PFSK-1 (cell line): ENCODE measurements around the gene ETV5.
A peak's percentile ranks its signal among the peaks of the same experiment; 100 is the strongest.

Experiments
- FOXP2 ChIP-seq: optimal IDR thresholded peaks from 2 replicates; pipeline ENCODE3; 2011; ENCODE audit warnings: borderline replicate concordance, control low read depth, inconsistent platforms; ENCODE audit not compliant: insufficient read depth; ENCODE audit errors: extremely low read length, extremely low read depth
- POLR2AphosphoS5 ChIP-seq: IDR thresholded peaks from 2 replicates; pipeline ENCODE4 v1.6.1; 2012; ENCODE audit warnings: low read depth, mild to moderate bottlenecking, control low read depth, low read length, moderate library complexity
- SIN3A ChIP-seq: IDR thresholded peaks from 2 replicates; pipeline ENCODE4 v1.6.1; 2012; ENCODE audit warnings: mild to moderate bottlenecking, low read length, moderate library complexity, borderline replicate concordance; ENCODE audit not compliant: insufficient read depth
- TAF1 ChIP-seq: IDR thresholded peaks from 2 replicates; pipeline ENCODE4 v1.6.1; 2012; ENCODE audit warnings: low read length, control low read depth, borderline replicate concordance; ENCODE audit not compliant: insufficient read depth
- TF ChIP-seq, protein P1 (sequence below), 2 experiments: IDR thresholded peaks; 2 replicates each; pipeline versions ENCODE4 v1.6.1 to v1.8.0; 2011 to 2012; ENCODE audit warnings: low read depth in 2 of 2, low read length in 2 of 2, control low read depth in 1 of 2, inconsistent platforms in 1 of 2, mild to moderate bottlenecking in 1 of 2, moderate library complexity in 1 of 2; ENCODE audit not compliant: insufficient read depth in 1 of 2

The ETV5 gene

DNA sequence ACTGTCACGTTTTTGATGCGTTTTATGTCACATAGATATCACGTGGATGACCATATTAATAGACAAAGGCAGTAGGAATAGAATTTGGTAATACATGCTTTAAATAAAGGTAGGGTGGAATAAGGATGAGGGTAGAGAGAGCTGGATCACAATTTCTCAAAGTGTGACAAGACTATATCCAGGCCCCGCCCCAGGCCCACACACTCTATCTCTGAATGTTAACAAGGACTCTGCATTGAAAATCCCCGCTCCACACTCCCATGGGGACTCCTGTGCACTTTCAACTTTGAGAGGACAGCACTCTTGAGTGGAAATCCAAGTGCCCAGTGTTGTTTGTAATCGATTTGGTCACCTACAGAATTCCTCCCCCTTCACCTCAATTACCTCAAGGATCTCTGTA lies 31.4 kb downstream of the ETV5 start:
- TF ChIP-seq POLR2AphosphoS5 (0 out of 2 replicates have a peak, but pooled peaks have one; percentile 21), TAF1 (no peak), SIN3A (no peak), FOXP2 (no peak)
- TF ChIP-seq, protein P1, sequence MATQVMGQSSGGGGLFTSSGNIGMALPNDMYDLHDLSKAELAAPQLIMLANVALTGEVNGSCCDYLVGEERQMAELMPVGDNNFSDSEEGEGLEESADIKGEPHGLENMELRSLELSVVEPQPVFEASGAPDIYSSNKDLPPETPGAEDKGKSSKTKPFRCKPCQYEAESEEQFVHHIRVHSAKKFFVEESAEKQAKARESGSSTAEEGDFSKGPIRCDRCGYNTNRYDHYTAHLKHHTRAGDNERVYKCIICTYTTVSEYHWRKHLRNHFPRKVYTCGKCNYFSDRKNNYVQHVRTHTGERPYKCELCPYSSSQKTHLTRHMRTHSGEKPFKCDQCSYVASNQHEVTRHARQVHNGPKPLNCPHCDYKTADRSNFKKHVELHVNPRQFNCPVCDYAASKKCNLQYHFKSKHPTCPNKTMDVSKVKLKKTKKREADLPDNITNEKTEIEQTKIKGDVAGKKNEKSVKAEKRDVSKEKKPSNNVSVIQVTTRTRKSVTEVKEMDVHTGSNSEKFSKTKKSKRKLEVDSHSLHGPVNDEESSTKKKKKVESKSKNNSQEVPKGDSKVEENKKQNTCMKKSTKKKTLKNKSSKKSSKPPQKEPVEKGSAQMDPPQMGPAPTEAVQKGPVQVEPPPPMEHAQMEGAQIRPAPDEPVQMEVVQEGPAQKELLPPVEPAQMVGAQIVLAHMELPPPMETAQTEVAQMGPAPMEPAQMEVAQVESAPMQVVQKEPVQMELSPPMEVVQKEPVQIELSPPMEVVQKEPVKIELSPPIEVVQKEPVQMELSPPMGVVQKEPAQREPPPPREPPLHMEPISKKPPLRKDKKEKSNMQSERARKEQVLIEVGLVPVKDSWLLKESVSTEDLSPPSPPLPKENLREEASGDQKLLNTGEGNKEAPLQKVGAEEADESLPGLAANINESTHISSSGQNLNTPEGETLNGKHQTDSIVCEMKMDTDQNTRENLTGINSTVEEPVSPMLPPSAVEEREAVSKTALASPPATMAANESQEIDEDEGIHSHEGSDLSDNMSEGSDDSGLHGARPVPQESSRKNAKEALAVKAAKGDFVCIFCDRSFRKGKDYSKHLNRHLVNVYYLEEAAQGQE (IDR thresholded peaks at IDR 0.05; ENCODE audit: insufficient read depth in 1 of 2, low read depth in 2 of 2, low read length in 2 of 2), result no peak

DNA sequence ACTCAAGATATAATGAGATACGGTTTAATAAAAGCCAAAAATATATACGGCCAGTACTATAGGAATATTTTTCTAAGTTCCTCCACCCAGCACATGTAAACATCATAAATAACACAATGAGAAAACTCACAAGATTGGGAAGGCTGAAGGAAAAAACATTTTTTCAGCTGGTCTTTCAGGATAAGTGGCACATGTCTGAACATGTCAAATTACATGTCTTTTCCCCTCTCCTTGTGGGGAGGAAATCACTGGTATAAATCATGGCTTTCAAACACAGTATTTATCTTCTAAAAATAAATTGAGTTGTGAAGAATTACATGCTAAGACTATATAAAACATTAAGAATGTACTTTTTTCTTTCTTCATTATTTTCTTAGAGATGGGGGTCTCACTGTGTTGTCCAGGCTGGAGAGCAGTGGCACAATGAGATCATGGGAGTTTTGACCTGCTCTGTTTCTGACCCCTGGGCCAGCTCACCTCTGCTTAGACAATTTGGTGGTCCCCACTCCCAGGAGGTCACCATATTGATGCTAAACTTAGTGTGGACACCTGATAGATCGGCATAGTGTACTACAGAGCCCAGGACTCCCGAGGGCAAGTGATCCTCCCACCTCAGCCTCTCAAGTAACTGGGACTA lies 32.8 kb downstream of the ETV5 start:
- TF ChIP-seq SIN3A (no peak), POLR2AphosphoS5 (no peak; the same call in 1 of the 2 replicates), FOXP2 (no peak), TAF1 (no peak)
- TF ChIP-seq, protein P1 (IDR thresholded peaks at IDR 0.05; ENCODE audit: insufficient read depth in 1 of 2, low read depth in 2 of 2, low read length in 2 of 2), result no peak

DNA sequence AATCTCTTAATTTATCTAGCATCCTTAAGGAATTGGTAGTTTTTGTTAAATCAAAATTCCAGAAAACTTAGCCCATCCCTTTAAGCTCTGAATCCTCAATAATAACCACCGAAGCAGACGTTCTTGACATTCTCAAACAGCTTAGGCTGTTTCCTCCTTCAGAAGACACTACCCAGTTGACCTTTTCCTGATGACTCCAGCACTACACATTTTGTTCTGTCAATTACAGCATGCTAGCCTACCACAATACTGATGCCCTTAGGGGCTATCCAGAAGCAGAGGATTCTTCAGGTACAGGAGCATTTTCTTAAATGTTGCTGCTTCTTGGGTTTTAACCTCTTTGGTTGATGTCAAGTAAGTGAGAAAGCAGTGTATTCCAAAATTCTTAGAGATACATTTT lies 33.4 kb downstream of the ETV5 start:
- TF ChIP-seq TAF1 (no peak), FOXP2 (no peak), POLR2AphosphoS5 (peak; percentile 47), SIN3A (no peak)
- TF ChIP-seq, protein P1 (IDR thresholded peaks at IDR 0.05; ENCODE audit: insufficient read depth in 1 of 2, low read depth in 2 of 2, low read length in 2 of 2), result no peak

DNA sequence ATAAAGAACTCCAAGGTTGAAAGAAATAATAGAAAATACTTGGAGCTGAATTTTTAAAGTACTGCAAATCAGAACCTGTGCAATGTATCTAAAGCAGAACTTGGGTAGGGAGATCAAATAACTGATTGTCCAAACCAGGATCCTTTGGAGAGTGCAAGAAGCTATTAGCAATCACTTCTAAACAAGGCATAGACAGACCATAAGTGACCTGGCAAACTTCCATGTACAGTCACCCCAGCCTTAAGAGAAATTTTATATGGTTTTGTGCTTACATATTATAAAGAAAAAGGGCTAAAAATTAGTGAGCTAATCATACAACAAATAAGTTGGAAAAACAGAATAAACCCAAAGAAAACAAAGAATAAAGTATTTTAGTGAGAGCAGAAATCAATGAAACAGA lies 35.2 kb downstream of the ETV5 start:
- TF ChIP-seq TAF1 (no peak), POLR2AphosphoS5 (no peak)

DNA sequence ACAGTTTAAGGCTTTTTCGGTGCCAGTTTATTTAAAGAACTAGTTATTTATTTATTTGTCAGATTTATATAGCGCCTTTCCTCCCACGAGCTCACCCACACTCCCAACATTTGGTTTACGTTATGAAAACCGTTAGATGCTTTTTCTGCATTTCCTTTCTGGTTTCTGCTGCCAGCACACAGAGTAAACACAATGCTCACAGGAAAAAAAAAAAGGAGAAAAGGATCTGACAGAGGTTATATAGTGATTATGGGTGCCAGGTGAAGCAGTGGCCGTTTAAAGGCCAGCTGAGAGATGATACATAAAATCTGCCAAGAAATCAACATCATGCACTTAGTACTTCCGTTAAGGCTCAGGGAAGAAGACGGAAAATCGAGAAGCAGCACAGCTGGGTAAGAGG lies 37.9 kb downstream of the ETV5 start:
- TF ChIP-seq POLR2AphosphoS5, result no peak
- no peak for TF ChIP-seq SIN3A

DNA sequence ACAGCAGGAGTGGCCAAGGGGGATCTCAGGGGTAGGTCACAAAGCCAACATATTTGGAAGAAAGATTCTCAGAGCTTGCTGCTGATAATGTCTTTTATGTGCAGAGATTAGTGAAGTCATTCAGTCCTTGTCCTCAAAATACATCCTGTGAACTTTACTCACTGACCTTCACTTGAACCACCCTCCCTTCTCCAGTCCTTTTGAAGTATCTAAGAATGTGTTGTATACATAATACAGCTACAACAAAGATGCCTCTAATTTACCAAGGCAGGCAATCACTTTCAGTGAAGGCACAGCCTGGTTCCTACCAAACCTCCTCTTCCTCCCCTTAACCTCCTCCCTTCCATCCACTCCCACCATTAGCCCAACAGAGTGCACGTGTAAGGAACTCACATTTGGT lies 38.3 kb downstream of the ETV5 start:
- no peak for TF ChIP-seq FOXP2
- TF ChIP-seq TAF1, result no peak

DNA sequence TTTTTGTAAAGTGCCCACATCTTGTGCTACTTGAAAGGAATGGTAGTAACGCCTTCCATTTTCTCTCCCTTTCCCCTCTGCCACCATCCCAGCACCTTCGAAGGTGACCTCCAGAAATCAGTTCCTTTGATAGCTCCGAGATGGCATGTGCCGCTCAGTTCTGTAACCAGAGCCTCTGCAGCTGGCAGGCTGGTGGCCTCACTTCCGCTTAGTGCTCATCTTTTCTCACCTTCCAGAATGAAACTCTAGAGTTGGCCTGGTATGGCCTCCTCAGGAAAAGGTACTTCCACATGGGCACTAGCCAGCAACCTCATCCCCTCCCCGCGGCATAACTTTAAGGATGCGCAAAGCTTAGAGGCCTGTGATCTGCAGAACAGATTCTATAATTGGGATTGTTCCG lies 38.8 kb downstream of the ETV5 start:
- TF ChIP-seq SIN3A, result no peak
- TF ChIP-seq, protein P1 (IDR thresholded peaks at IDR 0.05; ENCODE audit: insufficient read depth in 1 of 2, low read depth in 2 of 2, low read length in 2 of 2), result no peak
- TF ChIP-seq TAF1, result no peak
- no peak for TF ChIP-seq FOXP2
- no peak for TF ChIP-seq POLR2AphosphoS5
